ENCODE measurements around the gene TMEM38B.

The TMEM38B gene, protein sequence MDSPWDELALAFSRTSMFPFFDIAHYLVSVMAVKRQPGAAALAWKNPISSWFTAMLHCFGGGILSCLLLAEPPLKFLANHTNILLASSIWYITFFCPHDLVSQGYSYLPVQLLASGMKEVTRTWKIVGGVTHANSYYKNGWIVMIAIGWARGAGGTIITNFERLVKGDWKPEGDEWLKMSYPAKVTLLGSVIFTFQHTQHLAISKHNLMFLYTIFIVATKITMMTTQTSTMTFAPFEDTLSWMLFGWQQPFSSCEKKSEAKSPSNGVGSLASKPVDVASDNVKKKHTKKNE

DNA sequence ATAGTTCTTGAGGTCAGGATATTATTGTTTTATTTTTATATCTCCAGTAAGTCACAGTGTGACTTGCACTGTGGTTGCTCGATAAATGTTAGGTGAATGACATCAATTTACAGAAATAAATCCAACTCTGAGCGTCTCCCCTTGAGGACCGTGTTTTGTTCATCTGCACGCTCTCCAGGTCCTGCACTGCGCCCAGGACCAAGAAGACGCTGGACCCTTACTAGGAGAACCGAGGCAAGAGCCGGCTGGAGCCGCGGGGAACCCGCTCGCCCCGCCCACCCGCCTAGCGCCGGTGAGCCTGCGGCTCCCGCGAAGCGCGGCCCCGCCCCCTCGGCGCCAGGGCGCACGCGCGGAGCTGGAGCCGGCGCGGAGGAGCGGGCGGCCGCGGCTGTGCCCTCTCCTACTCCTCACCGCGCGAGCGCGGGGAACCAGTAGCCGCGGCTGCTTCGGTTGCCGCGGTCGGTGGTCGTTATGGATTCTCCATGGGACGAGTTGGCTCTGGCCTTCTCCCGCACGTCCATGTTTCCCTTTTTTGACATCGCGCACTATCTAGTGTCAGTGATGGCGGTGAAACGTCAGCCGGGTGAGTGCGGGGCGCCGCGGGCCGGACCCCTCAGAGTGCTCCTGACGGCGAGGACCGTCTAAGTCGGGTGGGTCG is at the start of gene TMEM38B:
TSS of gene TMEM38B (plus strand) at position 352 of the 658 bp plus-strand sequence. CDS start at position 472, 120 bp downstream.
- DNase-seq (ENCODE audit: low spot score) (peak; percentile 48), FAIRE-seq (no peak)

DNA sequence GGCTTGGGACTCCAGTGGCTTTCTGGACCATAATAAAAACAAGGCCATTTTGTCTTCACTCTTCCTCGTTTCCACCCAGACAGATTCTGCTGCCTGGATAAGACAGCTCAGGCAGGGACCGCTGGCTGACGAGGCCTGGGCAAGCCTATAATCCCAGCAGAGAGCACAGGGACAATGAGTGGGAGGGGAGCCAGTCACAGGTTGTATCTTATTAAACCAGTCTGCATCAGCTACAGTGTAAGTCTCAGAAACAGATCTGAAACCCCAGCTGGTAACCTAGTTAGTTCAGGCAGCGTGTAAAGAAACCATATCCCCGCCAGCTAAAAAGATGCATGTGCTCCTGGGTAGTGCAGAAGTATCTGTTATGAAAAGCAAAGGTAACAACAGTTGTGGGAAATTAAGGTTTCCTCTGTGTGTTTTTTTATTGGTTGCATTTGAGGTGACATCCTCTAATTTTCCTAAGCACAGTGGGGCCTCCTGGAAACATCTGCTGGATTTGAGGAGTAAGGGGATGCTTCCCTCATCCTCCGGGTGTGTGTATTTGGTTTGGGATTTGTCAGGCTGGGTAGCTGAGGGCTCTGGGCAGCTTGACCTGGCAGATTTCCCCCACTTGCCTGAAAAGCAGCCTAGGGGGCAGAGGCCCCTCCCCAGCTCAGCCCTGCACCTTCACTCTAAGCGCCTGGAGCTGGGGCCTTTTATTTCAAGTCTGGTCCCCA is 47.3 kb upstream of the TMEM38B start:
- no peak for DNase-seq (ENCODE audit: low spot score)
- FAIRE-seq: no peak

DNA sequence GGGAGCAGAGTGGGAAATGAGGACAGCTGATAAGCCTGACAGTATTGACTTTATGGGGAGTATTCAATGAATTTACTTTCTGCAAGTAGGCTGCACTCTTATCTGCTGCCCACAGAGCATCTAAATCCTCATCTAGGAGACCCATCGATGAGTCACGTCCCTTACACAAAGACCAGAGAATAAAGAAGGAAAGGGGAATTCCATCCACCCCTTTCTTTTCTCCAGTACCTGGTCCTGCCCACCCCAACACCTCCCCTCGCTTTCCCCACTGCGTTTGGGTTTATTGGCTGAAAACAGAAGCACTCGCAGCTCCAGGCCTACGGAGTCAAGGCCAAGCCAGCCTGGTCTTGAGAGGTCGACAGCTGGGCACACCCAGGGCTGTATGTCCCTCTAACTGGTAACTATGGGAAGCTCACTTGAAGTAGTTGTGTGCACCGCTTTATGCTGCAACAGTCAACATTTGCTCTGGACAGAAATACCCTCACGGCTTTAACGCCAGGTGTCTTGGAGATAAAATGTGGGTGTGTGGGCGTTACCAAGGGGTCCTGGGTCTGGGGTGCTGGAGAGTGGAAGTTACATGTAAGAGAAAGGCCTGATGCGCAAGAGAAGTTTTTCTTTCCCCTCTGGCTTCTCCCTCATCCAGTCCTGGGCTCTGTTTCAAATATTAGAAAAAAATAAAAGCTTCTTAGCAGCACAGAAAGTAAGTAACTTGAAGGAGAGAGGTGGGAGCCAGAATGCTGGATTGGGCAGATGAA is 46.6 kb upstream of the TMEM38B start:
- FAIRE-seq: no peak
- no peak for DNase-seq (ENCODE audit: low spot score)

DNA sequence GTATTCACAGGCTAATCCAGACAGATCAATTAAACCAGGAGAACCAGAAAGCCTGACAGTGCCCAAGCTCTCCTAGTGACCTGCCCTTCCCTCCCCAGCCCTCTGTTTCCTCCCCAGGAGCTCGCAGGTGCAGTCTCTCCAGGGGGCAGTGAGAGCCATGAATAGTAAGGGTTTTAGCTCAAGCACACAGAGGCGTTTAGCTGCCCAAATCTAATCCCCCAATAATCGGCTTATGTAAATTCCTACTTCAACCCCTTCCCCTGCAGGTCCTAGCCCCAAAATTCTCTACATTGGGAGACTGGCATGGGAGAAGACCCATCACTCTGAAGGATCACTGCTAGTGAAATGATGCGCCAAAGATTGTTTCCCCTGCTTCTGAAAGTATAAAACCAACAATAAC is 42.5 kb upstream of the TMEM38B start:
- DNase-seq (ENCODE audit: low spot score): no peak
- no peak for FAIRE-seq

DNA sequence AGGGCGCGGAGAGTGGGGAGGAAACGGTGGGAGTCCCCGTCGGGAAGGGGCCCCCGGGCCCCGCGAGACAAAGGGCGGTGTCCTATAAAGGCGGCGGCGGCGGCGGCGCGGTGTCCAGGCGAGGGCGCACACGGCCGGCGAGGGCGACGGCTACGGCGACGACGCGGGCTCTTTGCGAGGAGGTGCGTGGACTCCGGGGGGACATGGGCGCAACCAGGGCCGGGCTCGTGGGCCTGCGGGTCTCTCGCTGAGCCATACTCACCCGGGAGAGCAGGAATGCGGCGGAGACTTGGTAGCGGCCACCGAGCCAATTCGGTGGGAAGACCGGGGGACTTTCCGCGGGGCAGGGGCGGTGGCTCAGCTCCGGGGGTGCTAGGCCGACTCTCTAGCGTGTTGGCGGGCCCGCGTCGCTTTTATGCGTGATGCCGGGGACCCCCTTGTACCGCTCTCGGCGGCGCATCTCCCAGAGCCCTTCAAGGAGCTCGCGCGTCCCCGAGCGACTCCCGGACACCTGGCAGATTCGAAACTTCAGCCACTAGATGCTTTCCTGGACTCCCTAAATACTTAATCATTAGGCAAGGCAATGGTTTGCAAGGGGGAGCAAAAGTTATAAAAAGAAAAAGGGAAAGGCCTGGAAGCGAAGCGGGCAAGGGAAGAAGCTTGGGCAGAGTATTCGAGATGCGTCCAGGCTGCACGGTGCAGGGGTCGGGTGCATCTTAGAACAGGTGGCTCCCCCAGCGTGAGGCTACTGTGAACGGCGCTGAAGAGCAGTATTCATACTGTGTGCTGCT is 38.0 kb upstream of the TMEM38B start:
- FAIRE-seq (no peak), DNase-seq (ENCODE audit: low spot score) (no peak)

DNA sequence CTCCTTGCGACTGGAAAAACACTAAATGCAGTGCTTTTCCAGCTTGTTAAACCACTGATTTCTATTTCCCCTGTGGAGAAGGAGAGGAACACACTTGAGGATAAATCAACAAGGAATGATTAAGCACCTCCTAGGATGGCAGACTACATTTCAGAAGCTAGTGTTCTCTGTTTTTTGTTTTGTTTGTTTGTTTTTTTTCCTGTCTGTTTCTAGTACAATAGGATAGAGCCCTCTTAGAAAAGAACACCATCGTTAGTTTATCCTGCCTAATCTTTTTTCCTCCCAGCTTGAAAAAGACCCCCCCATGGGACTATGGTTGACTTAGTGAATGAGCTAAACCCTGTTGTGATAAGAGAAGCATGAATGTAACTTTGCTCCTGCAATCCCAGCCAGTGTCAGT is 36.0 kb upstream of the TMEM38B start:
- FAIRE-seq (no peak), DNase-seq (ENCODE audit: low spot score) (no peak)

DNA sequence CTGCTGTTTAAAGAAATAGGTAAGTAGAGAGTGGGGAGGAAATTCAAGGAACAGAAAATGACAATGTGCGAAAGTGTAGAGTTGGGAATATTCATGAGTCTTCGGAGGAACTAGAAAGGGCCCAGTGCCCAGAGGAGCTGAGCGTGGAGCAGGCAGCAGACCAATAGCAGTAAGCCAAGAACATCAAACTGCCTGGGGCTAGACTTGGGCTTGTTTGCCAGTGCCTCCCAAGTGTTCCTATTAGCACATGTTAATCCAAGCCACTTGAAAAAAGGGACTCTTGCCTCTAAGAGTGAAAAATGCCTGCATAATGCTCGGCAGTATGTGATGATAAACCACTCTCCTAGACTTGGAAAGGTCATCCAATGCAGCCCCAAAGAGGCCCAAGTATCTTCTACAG is 33.3 kb upstream of the TMEM38B start:
- no peak for FAIRE-seq
- DNase-seq (ENCODE audit: low spot score): no peak

DNA sequence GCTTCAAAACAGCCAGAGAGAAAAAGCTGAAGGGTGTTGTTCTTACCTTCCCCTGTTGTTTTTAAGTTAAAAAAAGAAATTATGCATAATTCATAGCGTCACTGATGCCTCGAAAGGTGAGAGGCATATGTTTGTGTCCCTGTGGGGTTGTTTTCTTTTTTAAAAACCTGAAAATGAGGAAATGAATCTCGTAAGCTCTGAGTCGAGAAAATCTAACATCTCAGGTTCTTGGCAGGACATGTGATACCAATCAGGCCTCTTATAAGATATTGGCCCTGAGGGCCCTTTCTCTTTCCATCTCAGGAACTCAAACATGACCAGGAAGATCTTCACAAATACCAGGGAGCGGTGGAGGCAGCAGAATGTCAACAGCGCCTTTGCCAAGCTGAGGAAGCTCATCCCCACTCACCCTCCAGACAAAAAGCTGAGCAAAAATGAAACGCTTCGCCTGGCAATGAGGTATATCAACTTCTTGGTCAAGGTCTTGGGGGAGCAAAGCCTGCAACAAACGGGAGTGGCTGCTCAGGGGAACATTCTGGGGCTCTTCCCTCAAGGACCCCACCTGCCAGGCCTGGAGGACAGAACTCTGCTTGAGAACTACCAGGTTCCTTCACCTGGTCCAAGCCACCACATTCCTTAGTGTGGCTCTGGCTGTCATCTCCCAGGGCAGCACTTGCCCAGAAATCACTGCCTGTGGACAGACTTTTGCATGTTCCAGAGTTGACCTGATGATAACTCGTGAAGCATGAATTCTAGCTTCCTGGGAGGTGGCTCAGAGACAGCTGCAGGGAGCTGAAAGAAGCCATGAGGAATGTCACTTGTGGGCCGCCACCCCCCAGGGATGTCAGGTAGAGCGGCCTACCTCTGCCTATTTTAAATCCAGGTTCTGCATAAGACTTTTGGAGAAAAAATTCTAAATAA is 31.9 kb upstream of the TMEM38B start, which contains the start of gene TAL2:
TSS of gene TAL2 (plus strand) at position 274 of the 921 bp plus-strand sequence. CDS start at position 314, 40 bp downstream.
- DNase-seq (ENCODE audit: low spot score) (no peak), FAIRE-seq (no peak)

DNA sequence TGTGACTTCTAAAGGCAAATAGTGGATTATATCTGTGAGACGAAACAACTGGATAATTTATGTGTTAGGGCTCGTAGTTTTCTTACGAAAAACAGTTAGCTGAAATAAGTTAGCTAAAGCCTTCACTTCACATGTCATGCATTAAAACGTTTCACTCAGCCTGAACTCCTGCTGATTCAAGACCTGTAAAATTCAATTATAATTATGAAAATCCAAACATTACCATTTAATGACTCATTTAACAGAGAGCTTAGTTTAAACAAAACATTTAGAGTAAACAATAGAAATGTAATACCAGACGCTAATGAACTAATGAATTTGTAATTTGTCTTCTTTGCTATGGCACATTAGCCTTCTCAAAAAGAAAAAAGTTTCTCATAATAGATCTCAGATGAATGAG is 30.4 kb upstream of the TMEM38B start:
- DNase-seq (ENCODE audit: low spot score): no peak
- no peak for FAIRE-seq

DNA sequence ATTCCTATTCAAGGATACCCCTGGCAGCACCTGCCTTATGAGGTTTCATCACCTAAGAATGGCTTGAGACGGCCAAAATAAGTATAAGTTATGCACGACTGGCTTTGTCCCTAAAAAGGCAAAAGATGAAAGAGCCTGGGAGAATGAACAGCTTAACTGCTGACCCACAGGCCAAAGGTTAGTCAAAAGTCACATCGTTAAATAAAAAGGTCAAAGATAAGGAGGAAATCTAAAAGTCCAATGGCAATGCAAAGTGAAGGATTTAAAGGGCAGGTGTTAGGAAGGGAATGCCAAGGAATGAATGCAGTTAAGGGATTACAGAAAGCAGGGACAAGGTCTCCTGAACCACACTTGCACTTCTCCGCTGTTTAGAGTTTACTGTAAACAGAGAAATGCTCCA is 26.5 kb upstream of the TMEM38B start:
- no peak for FAIRE-seq
- no peak for DNase-seq (ENCODE audit: low spot score)

DNA sequence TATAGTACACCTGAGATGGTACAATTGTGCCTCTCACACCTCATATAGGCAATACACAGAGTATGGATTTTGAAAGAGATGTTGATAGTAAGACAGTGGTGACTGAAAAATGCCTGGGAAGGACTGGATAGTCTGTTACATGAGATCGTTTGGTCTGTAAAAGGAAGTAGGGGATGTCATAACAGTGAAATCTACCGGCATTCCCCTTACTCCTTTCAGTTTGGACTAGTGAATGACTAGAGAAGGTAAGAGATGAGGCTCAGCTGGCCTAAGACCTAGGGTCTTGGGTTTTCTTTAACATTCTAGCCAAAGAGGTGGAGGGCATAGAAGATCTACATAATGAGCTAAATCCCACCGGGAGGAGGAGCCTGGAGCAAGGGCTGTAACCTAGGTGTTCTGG is 24.0 kb upstream of the TMEM38B start:
- no peak for DNase-seq (ENCODE audit: low spot score)
- FAIRE-seq: no peak

DNA sequence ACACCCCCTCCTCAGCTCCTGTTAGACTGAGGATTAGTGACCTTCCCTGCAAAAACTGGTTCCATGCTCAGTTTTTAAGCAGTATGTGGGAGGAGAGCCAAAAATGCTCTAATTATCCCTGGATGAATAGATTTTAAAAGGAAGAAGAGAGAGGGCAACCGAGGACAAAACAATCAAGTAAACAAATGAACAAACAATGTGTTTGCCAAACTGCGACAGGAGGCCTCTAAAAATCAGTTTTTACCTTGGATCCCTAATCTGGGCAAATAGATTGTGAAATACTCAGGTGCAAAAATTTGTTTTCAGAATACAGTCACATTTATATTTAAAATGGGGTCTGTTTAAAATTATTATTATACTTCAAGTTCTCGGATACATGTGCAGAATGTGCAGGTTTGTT is 23.6 kb upstream of the TMEM38B start:
- FAIRE-seq: no peak

DNA sequence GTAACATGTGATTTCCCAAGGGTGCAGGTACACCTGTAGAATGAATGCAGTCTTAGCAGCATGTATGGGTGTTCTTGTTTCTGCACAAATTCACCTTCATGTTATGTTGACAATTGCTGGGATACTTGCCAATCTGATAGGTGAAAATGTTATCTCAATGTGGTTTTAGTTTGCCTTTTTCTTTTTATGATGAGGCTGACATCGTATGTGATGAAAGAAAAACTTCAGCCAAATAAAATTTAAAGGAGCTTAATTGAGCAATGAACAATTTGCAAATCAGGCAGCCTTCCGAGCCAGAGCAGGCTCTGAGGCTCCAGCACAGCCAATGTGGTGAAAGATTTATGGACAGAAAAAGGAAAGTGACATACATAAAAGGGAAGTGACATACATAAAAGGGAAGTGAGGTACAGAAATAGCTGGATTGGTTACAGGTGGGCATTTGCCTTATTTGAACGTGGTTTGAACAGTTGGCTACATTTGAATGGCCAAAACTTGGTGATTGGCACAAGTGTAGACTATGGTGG is 21.6 kb upstream of the TMEM38B start:
- no peak for DNase-seq (ENCODE audit: low spot score)
- FAIRE-seq: no peak

More for the DNA sequence above, 23.6 kb upstream of the TMEM38B start:
- no peak for DNase-seq (ENCODE audit: low spot score)

DNA sequence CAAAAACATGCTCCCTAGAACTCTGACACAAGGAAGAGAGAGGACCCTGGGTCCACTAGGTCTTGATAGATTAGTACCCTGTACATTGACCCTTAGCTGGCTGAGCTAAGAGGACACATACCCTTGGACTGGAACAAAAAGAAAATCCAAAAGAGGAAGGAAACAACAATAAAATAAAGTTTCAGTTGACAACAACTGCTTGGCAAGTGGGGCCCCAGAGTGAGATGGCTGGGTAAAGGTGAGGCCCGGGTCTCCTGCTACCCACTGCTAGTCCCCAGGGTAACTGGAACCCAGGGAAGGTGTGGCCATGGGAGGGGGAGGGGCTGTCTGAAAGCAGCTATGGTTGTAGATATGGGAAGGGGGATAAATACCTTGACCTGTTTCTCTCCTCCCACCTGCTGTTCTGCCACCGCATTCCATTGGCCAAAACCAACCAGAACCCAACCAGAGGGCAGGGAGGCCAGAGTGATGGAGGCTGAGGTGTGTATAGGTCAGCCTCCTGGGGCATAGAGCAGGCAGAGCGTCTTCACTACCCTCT is 20.4 kb upstream of the TMEM38B start:
- DNase-seq (ENCODE audit: low spot score): no peak
- no peak for FAIRE-seq

DNA sequence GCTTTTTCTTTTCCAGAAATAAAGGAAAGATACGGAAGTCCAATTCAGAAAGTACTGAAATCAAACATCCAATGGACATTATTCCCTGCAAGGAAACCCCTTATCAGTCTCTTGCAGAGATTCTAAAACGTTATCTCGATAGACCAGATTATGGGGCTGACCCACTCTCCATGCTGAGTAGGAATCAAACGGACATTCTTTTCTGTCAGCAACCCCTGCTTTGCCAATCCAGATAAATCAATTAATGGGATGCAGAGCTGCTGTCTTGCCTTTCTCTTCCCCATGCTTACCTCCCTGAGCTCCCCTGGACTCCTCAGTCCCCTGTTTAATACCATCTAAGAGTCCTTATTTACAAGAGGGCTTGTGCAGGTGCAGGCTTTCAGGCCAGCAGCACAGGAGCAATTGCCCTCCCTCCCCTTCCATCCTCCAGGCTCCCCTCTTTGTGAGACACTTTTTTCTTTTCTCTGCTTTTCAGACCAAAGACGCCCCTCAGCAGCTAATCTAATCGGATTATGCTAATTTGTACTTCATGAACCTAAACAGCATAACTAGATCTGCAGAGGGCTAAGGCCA is 17.9 kb upstream of the TMEM38B start:
- FAIRE-seq (no peak), DNase-seq (ENCODE audit: low spot score) (no peak)

DNA sequence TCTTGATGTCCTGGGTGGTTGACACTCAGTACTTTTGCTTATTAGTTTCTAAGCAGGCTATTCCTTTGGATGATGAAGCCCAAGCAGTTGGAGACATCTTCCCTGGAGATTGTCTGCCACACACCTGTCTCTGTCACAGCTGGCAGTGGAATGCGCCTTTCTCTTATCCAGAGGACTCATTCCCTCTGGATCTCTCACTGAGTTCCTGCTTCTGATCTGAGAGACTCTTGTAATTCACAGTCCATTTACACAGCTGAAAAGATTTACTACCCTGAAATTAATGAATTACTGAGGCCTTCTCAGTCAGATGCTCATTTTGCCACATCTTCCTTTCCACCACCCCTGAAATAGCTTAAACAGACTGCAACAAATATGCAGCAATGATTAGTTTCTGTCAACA is 16.2 kb upstream of the TMEM38B start:
- no peak for DNase-seq (ENCODE audit: low spot score)
- no peak for FAIRE-seq

DNA sequence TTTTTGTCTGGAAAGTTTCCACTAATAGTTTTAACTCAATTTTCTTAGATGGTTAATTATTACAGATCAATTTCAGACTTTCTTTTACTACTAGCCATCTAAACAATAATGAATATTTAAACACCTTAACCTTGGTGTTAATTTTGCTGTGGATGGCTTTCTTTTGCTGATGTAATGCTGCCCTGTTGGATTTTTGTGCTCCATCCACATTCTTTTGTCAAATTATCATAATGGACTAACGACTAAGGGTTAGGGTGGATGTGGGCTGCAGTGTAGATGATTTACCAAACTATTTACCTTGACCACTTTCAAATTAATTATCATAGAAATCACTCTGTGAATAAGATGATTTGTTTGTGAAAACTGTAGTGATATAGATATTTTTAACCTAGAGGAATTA is 15.6 kb upstream of the TMEM38B start:
- FAIRE-seq: no peak
- no peak for DNase-seq (ENCODE audit: low spot score)

DNA sequence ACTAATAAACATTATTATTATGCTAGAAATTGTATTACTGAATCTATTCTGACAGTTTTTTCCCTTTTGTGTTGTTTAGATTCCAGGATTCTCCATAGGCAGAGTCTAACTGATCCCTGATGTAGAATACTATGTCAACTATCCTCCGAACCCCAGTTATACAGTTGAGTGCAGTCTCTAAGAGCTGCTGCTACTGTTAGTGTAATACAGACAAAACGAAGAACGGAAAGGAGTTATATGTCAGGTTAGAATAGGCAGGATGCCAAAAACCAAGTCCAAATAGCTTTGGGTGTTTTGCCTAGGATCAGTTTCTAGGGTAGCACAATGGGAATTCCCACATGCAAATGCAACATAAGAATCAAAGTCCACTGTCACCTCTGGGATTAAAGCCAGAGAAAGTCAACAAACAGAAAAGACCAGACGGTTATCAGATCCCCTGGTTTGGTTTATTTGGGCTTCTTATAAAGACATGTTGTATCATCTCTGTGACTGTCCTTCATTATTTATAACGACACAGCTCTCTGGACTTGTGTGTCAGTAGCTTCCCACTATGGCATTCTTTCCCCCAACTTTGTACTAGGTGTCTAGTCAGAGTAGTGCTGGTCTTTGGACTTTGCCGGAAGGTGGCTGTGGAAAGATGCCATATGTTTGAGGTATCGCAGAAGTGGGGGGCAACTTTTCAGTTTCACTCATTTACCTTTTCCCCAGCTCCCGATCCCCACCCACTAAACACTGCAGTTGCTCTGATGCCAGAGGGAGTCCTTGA is 14.9 kb upstream of the TMEM38B start:
- no peak for FAIRE-seq
- DNase-seq (ENCODE audit: low spot score): no peak
